Spleen (tissue), 11 donors: Measurements from ENCODE around the gene DDR2. TPM values are rescaled to one million over a fixed set of nuclear protein-coding genes. Genes with fewer than 3 reads are reported as not detected.

Experiments used
- DNase-seq: peaks from one replicate; pipeline ENCODE4 v3.0.0-alpha.2; 2020
- H3K27ac ChIP-seq, 8 donors: fragments of 200-600 bp; sonication (generic) in 7 of 8; 1 replicate in 4 of 8; 2 replicates in 4 of 8; pipeline versions ENCODE4 v1.5.0 to v1.8.0; 2016 to 2021; ENCODE audit warnings: inconsistent platforms in 4 of 8, mild to moderate bottlenecking in 4 of 8, moderate library complexity in 1 of 8
- H3K27me3 ChIP-seq, 7 donors: fragments of 200-600 bp; sonication (generic) in 6 of 7; replicated peaks in 1 of 7; 1 replicate in 4 of 7; 2 replicates in 3 of 7; pipeline versions ENCODE4 v1.5.0 to v1.8.0; 2016 to 2021; ENCODE audit warnings: inconsistent platforms in 3 of 7, mild to moderate bottlenecking in 1 of 7
- H3K36me3 ChIP-seq, 6 donors: fragments of 200-600 bp; sonication (generic) in 5 of 6; 1 replicate in 4 of 6; 2 replicates in 2 of 6; pipeline versions ENCODE4 v1.5.0 to v1.8.0; 2016 to 2021; ENCODE audit warnings: inconsistent platforms in 2 of 6
- H3K4me1 ChIP-seq, 6 donors: fragments of 200-600 bp; sonication (generic) in 5 of 6; 1 replicate in 3 of 6; 2 replicates in 3 of 6; pipeline versions ENCODE4 v1.5.0 to v1.8.0; 2016 to 2021; ENCODE audit warnings: inconsistent platforms in 3 of 6
- H3K4me3 ChIP-seq, 8 donors: fragments of 200-600 bp; sonication (generic) in 7 of 8; 1 replicate in 4 of 8; 2 replicates in 4 of 8; pipeline versions ENCODE4 v1.5.0 to v1.8.0; 2016 to 2021; ENCODE audit warnings: inconsistent platforms in 4 of 8, mild to moderate bottlenecking in 4 of 8, moderate library complexity in 2 of 8
- H3K9me3 ChIP-seq, 8 donors: fragments of 200-600 bp; sonication (generic) in 7 of 8; 1 replicate in 4 of 8; 2 replicates in 4 of 8; pipeline versions ENCODE4 v1.5.0 to v1.8.0; 2016 to 2021; ENCODE audit warnings: inconsistent platforms in 4 of 8
- CTCF ChIP-seq, 11 experiments: fragments of 200-600 bp in 7 of 11; fragments of 450-650 bp in 4 of 11; sonication (generic) in 4 of 11; IDR thresholded peaks in 8 of 11; conservative IDR thresholded peaks in 3 of 11; 1 replicate in 7 of 11; 2 replicates in 4 of 11; pipeline versions ENCODE4 v1.4.0 to v1.8.0; 2016 to 2021; ENCODE audit warnings: antibody characterized with exemption in 11 of 11, inconsistent platforms in 4 of 11, mild to moderate bottlenecking in 1 of 11
- POLR2A ChIP-seq, 3 donors: fragments of 450-650 bp; IDR thresholded peaks; one replicate each; pipeline ENCODE4 v1.5.1; 2017; ENCODE audit warnings: antibody characterized with exemption in 3 of 3, mild to moderate bottlenecking in 1 of 3
- POLR2AphosphoS5 ChIP-seq, 3 donors: sonication (generic); formaldehyde crosslinking; IDR thresholded peaks; one replicate each; pipeline ENCODE4 v1.5.1; 2017; ENCODE audit warnings: antibody characterized with exemption in 3 of 3
- WGBS, 5 donors: extraction: QIAGEN DNeasy Blood & Tissue Kit in 3 of 5; methylation state at CpG; one replicate each; pipeline versions ENCODE4 v1.1.5 to v1.1.7; 2013 to 2018; 5-methylcytosine and 5-hydroxymethylcytosine counted together
- intact Hi-C: fragments of 100-400 bp; cut with DNase I; formaldehyde crosslinking; loops from one replicate; pipeline ENCODE4 v1.15.0; 2023; ENCODE audit warnings: low total_unique reads
- polyA plus RNA-seq, 3 donors: library from polyadenylated mRNA; stranded (reverse); fragments of 200-250 nt; gene quantifications; one replicate each; pipeline ENCODE4 v1.2.1, GENCODE V29; 2013
- total RNA-seq, 7 donors: library from RNA; depleted of rRNA in 3 of 7; stranded (reverse); fragments of >200 nt in 3 of 7; fragmentation: NEBNext Ultra II Directional in 4 of 7; extraction: Animal tissue kit (Norgen Biotek cat#: 25700) in 4 of 7; gene quantifications; one replicate each; pipeline versions ENCODE4 v1.1.0 to v1.2.1, GENCODE V29; 2016 to 2021
- donor health status: healthy with polysubstance abuse.
- donor health status: DM: no; HTN: no; CAD: no; lungs with moderate emphysema.
- donor health status: DM: no; HTN: no; CAD: no.
- donor health status: Bipolar disorder and iron deficiency.
- donor health status: healthy.
- donor health status: DM: no; HTN: no; CAD: no.
- donor health status: DM: yes; HTN: yes; CAD: no.

Gene DDR2
- total and polyA plus RNA-seq, 10 donors: 1.1 to 20.8 (median 10.8) TPM

DNA sequence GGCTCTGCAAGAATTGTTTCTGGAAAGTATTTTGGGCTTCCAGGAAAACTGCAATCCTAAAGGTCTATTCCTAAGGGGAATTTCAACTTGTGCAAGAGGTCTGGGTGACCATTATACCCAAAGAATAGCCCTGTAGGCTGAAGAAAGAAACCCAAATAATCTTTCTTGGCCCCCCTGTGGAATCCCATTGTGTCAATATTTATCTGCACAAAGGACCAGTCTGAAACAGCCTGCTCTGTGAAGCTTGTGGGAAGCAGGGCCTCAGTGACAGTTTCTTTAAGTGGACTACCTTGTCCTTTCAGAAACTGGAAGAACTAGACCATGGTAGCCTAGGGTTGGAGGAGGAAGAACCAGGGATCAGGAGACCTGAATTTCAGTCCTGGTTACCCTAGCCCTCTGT is 99.8 kb downstream of the DDR2 start:
- H3K27ac ChIP-seq: no peak overlapping the region
- no peaks in the 10 kb centered on the region for H3K4me1 ChIP-seq
- no peaks in the 10 kb centered on the region for H3K36me3 ChIP-seq
- intact Hi-C loops: no loop called here
- no peak overlapping the region for H3K4me3 ChIP-seq
- DNase-seq: no peak
- H3K27me3 ChIP-seq: no peaks in the 10 kb centered on the region
- TF ChIP-seq POLR2AphosphoS5 (IDR thresholded peaks at IDR 0.05): no peak
- no peak for TF ChIP-seq POLR2A (IDR thresholded peaks at IDR 0.05)
- no peak for TF ChIP-seq CTCF (IDR thresholded peaks at IDR 0.05 in 8 of 11, conservative IDR thresholded peaks at IDR 0.05 in 3 of 11)
- no peaks in the 10 kb centered on the region for H3K9me3 ChIP-seq

DNA sequence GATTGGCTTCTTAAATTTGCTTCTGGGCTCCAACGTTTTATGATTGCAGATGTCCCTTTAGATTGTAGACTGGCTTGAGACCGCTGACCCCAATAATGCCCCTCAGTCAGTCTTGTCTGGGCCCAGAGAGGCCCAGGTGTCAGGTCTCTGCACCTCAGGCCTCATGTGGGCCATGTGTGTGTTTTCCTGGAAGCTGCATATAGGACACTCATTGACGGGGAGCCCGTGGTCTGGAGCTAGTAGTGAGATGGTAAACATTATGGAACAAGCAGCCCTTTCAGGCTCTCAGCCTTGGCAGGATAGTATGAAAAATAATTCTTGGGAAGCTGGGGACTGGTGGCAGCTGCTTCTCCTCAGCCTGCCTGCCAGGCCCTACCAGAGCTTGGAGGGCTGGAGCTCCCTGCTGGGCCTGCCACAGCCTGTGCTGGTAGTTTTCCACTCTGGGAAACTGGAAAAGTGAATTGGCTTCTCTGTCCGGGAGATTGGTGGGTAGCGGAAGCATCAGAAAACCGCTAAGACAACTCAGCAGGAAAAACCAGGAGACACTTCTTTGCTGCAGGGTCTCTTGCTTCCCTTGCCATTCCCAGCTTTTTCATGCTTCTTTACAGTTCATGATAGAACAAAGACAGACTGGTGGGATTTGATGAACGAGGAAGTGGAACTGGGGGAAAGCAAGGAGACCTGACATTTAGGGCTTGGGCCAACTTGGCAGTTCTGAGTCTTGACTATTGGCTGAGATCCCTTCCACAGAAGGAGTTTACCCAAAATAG is 100.5 kb downstream of the DDR2 start:
- 79 to 87% (median 84%) methylated on average over 8 of the region's 8 CpGs for WGBS, 5 donors
- Histone ChIP-seq H3K4me1 (no peaks in the 10 kb centered on the region), H3K9me3 (no peaks in the 10 kb centered on the region), H3K4me3 (no peak overlapping the region), H3K27ac (no peak overlapping the region), H3K27me3 (no peaks in the 10 kb centered on the region), H3K36me3 (no peaks in the 10 kb centered on the region)
- intact Hi-C loops: no loop called here
- TF ChIP-seq POLR2A (IDR thresholded peaks at IDR 0.05): no peak
- TF ChIP-seq POLR2AphosphoS5 (IDR thresholded peaks at IDR 0.05): no peak
- TF ChIP-seq CTCF (IDR thresholded peaks at IDR 0.05 in 8 of 11, conservative IDR thresholded peaks at IDR 0.05 in 3 of 11): no peak
- no peak for DNase-seq

DNA sequence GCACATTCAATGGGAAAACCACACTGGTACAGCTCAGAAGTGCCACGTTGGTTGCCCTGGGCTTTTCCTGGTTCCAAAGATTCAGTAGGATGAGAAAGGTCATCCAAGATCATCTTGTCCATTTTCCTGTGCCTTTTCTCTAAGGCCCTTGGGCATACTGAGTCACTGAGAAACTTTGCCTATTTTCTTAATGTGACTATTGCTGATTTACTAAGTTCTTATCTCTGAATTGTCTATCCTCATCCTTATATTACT is 101.0 kb downstream of the DDR2 start:
- Histone ChIP-seq H3K27ac (no peak overlapping the region), H3K36me3 (no peaks in the 10 kb centered on the region), H3K4me1 (no peaks in the 10 kb centered on the region), H3K4me3 (no peak overlapping the region), H3K27me3 (no peaks in the 10 kb centered on the region), H3K9me3 (no peaks in the 10 kb centered on the region)
- TF ChIP-seq POLR2A (IDR thresholded peaks at IDR 0.05) (no peak), POLR2AphosphoS5 (IDR thresholded peaks at IDR 0.05) (no peak), CTCF (IDR thresholded peaks at IDR 0.05 in 8 of 11, conservative IDR thresholded peaks at IDR 0.05 in 3 of 11) (no peak)
- 41 to 62% (median 48%) methylated on average over 1 of the region's 1 CpG for WGBS, 5 donors
- intact Hi-C loops: no loop called here
- no peak for DNase-seq

DNA sequence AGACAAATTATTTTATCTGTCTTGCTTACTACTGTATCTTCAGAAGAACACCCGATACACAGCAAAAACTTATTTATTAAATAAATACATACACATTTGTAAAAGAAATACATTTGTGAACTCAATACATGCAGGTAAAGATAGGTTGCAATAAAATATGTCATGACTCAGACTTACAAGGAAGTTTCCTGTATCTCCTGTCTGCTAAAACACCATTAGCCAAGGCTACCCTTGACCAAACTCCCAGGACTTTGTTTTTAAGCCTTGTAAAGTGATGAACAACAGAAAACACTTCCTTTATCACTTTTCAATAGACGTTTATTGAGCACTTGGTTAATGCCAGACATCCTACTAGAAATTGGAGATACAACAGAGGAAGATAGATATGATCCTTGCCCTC is 101.8 kb downstream of the DDR2 start:
- H3K4me3 ChIP-seq: no peak overlapping the region
- no peak for DNase-seq
- WGBS, 5 donors: 66 to 80% (median 73%) methylated on average over 2 of the region's 2 CpGs
- H3K36me3 ChIP-seq: no peaks in the 10 kb centered on the region
- TF ChIP-seq POLR2A (IDR thresholded peaks at IDR 0.05) (no peak), POLR2AphosphoS5 (IDR thresholded peaks at IDR 0.05) (no peak)
- intact Hi-C loops: no loop called here
- no peaks in the 10 kb centered on the region for H3K9me3 ChIP-seq
- no peak overlapping the region for H3K27ac ChIP-seq
- no peaks in the 10 kb centered on the region for H3K4me1 ChIP-seq
- no peaks in the 10 kb centered on the region for H3K27me3 ChIP-seq

DNA sequence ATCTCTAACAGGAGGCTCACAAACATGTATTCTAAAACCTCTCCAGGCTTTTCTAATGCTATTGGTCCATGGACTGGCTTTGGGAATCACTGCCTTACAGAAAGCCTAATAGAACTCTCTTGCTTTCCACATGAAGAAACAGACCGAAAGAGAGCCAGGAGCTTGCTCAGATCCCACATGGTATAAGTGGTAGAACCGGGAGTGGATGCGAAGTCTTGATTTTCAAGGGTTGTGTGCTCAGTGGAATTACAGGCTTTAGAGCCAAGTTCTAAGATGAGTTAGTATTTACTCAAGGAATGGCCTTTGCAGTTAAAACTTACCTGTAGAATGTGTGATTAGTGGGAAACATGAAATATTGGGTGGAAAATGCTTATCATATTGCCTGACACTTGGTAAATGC is 103.9 kb downstream of the DDR2 start:
- TF ChIP-seq POLR2A (IDR thresholded peaks at IDR 0.05) (no peak), CTCF (IDR thresholded peaks at IDR 0.05 in 8 of 11, conservative IDR thresholded peaks at IDR 0.05 in 3 of 11) (no peak), POLR2AphosphoS5 (IDR thresholded peaks at IDR 0.05) (no peak)
- WGBS, 5 donors: 86 to 94% (median 93%) methylated on average over 3 of the region's 3 CpGs
- no peaks in the 10 kb centered on the region for H3K4me1 ChIP-seq
- H3K4me3 ChIP-seq: no peak overlapping the region
- no peak overlapping the region for H3K27ac ChIP-seq
- DNase-seq: no peak
- no peaks in the 10 kb centered on the region for H3K9me3 ChIP-seq
- intact Hi-C loops: no loop called here
- no peaks in the 10 kb centered on the region for H3K27me3 ChIP-seq
- no peaks in the 10 kb centered on the region for H3K36me3 ChIP-seq
